GM19351 (cell line): ENCODE data around the gene SLC38A10.

Source experiments
- ATAC-seq: cut with Tn5 transposase; IDR thresholded peaks from one replicate; pipeline ENCODE4 v1.9.1; 2021; ENCODE audit warnings: mild to moderate bottlenecking, moderate library complexity; ENCODE audit not compliant: unreplicated experiment

SLC38A10 gene

DNA sequence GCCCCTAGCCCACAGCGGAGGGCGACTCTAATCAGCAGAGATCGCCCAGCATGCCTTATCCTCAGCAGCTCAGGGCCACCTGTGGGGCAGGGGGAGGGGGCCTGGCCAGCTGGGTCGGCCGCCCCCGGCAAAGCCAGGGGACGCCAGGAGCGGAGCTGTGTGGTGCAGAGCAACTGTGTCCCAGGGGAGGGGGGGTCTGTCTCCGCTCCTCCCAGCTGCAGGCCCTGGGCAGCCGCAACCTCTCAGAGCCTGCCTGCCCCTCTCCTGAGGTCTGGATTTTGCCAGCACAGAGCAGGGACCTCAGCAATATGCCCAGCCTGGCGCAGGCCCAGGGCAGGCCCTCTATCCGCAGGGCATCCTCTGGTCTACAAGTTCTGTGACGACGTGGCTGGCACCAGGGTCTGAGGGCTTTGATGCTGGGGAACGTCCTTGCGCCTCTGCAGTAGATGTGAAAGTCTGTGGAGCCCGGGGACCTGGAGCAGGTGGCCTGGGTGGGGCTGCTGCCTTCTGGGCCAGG, 36.5 kb upstream of the SLC38A10 start:
- ATAC-seq = no peak

DNA sequence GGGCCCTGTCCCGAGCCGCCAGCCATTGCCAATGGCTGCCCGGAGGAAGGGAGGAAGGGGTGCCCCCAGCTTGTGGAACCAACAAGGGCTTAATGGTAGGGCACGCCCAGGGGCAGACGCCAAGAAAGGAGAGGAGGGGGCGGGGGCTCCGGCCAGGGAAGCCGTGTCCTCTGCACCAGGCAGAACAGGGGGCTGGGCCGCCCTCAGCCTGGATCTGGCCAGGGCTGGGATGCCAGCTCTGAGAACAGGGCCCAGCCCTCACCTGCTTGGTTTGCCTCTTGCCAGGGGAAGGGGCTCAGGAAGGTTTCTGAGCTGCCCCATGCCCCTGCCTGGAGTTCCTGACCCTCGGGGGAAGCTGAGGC, 35.8 kb upstream of the SLC38A10 start:
- no peak for ATAC-seq

DNA sequence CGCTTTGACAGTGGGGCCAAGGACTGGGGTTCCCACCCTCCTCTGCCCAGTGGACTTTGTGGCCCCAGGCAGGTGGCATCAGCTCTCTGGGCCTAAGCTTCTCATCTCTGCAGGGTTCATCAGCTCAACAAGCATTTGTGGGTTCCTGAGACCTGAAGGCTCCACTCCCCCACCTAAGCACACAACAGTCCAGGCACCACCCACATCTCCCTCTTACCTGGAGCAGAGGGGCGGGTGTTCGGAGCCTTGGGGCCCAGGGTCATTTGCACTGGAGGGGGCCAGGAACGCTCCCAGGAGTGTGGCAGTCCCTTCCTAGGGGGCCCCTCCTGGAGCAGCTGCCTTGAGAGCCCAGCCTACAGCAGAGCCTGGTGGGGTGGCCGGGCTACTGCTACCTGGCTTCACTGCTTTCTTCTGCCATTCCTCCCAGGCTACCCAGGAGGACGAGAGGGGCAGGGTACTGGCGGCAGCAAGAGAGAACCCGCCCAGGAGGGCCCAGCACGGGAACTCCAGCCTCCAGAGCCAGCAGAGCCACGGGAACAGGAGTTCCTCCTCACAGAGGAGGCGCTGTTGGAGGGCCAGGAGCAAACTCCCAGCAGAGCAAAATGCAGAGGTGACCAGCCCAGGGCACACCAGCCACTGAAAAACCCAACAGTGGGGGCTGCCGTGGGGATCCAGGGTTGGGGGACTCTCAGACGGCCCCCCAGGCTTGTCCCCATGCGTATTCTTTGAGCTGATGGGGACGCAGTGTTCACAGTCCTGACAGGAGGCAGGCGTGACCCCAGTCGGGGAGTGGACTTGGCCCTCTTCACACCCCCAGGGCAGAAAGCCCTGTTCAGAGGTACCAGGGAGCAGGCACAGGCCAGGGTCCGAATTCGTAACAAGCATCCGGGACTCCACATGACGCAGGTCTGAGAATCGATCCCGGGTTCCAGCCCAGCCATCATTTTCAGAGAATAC, 35.1 kb upstream of the SLC38A10 start:
- ATAC-seq = no peak

GRCh38 chr17:81328978-81329926, 34.1 kb upstream of the SLC38A10 start:
- no peak for ATAC-seq

GRCh38 chr17:81328489-81328888, 33.4 kb upstream of the SLC38A10 start:
- ATAC-seq = no peak

DNA sequence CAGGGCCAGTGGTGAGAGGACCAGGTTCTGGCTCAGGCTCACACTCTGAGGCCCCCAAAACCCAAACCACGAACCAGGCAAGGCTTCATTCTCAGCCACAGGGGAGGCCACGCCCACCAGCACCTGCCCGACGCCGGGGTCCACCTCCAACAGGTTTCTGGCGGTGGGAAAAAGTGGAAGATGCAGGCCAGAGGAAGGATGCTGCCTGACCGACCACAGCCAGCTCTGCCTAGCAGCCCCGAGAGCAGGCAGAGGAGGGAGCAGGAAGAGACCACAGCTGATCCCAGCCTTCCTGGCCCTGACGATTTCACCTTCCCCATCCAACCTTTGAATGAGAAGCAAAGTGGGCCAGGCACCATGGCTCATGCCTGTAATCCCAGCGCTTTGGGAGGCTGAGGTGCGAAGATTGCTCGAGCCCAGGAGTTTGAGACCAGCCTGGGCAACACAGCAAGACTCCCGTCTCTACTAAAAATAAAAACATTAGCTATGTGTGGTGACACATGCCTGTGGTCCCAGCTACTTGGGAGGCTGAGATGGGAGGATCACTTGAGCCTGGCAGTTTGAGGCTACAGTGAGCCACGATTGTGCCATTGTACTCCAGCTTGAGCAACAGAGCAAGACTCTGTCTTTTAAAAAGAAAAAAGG, 30.7 kb upstream of the SLC38A10 start:
- ATAC-seq = no peak

GRCh38 chr17:81324851-81325713, 30.0 kb upstream of the SLC38A10 start:
- ATAC-seq = no peak

DNA sequence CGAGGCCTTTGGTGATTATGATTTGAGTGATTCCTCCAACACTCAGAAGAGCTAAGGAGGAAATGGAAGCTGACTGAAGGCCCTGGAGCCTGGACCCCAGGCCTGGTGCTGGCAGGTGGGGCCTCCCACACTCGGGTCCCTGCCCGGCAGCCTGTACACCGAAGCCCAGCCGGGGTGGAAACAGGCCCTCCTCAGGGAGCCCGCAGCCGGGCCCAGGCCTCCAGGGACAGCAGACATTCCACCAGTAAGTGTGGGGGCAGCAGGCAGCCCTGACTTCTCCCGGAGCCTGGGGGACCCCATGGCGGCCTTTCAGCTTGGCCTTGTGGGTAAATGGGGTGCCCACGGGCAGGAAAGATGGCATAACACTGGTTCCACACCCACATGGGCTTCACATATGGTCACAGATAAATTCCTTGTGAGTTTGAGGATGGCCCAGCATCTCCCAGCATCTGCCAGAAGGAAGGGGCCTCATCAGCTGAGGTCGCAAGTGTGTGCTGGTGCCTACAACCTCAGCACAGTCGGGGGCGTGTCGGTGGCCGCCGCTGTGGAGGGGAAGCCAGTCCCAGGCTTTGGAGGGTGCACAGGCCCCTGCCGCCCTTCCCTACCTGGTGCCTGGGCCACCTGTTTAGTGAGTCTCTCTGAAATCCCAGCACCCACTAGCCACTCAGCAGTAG, 29.2 kb upstream of the SLC38A10 start:
- no peak for ATAC-seq

- no peak for ATAC-seq
Measured at GRCh38 chr17:81323411-81323868, 28.3 kb upstream of the SLC38A10 start.

DNA sequence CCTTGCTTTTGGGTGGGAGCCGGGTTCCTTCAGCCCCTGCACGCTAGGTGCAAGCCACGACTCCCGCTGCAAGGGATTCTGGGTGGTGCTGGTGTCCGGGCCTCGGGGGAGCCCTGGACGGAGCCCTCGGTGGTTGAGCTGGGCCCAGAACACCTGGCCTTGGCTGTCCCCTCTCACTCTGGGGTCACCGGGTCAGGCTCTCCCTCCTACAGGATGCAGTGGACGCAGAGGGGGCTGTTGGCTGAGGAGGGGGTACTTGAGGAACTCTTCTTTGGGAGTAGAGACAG, 27.9 kb upstream of the SLC38A10 start:
- ATAC-seq = no peak

- no peak for ATAC-seq
Measured at GRCh38 chr17:81322271-81323082, 27.4 kb upstream of the SLC38A10 start.

GRCh38 chr17:81317961-81318605, 23.0 kb upstream of the SLC38A10 start:
- no peak for ATAC-seq

- no peak for ATAC-seq
Measured at GRCh38 chr17:81317530-81317821, 22.4 kb upstream of the SLC38A10 start.

DNA sequence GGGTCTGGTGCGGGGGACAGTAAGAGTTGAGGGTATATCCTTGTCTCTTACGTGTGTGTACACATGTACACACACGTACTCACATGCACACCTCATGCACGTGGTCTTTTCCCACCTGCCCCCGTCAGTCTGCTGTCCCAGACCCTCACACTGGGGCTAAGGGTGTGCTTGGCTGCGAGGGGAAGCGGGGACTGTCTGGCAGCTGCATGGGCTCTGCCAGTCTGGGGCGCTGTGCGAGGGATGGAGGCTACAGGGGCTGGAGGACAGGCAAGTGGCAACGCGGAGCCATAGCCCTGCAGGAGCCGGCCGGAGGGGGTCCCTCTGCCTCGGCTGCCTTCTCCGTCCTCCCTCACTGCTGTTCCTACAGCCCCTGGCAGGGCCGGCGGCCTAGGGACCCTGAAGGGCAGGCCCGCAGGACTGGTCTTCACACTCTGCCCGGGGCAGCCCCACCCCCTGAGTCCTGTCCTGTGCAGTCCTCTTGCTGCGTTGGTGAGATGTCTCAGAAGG, 20.8 kb upstream of the SLC38A10 start:
- no peak for ATAC-seq

DNA sequence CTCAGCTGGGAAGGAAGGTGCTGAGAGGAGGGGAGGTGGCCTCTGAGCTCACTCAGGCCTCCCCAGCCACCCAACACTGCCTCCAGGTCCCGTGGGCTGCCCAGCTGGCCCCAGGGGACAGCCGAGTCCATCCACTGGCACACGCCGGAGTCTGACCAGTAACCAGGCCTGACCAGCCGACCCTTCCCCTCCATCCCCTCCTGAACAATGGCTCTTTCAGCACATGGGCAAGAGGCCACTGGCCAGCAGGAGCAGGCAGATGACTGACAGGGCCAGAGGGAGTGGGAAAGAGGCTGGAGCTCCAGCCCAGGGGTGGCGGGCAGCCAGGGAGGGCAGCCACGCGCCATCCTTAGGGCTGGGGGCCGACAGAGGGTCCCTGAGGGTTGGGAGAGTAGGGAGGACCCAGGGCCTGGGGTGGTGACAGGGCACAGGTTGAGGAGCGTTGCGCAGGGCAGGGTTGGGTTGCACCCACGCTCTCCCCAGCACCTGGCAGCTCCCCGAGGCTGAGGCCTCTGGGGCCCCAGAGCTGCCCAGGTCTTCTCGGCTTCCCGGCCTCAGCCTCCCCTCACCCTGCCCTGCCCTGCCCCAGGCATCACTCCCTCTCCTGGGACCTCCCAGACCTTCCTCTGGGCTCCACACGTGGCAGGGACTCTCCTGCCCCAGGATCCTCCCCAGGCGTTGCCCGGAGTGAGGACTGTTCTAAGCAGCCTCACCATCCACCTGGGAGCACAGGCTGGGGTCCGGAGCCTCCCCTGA, 20.2 kb upstream of the SLC38A10 start:
- ATAC-seq = no peak

DNA sequence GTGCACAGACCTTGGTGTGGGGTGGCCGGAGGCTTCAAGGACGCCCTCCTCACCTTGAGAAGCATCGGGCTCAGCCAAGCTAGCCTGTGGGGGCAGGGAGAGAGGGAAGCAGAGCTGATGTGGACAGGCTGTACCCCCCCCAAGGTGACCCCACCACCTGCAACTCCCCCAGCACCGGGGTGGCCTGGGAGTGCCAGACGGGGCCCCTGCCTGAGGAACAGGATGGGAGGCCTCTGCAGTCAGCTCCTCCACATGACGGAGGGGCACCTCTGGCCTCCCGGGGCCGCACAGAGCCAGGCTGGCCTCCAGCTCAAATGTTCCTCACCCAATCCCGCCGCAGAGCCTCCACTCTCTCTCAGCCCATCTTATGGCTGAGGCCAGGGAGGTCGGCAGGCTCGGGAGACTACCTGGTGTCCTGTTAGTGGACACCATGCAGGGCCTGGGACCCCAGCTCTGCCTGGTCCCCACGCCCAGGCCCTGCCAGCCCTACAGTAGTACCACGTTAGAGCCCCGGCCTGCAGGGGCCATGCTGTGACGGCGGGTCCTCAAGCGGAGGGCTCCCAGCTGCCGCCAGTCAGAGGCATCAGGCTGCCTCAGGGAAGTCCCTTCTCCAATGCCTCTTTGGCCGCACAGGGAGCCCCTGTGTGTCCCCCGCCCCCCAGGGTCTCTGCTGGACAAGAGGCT, 19.4 kb upstream of the SLC38A10 start:
- no peak for ATAC-seq
